HuH-7 (cell line): ENCODE measurements around the gene ACOT6.
"Not testable (repeated sequence)": the region's sequence is repeated elsewhere in the genome, so short reads cannot be mapped to it uniquely, and the experiment has no call there.

Source experiments
- DNase-seq: peaks from one replicate; pipeline ENCODE4 v3.0.0; 2011; ENCODE audit warnings: low spot score

Gene ACOT6

DNA sequence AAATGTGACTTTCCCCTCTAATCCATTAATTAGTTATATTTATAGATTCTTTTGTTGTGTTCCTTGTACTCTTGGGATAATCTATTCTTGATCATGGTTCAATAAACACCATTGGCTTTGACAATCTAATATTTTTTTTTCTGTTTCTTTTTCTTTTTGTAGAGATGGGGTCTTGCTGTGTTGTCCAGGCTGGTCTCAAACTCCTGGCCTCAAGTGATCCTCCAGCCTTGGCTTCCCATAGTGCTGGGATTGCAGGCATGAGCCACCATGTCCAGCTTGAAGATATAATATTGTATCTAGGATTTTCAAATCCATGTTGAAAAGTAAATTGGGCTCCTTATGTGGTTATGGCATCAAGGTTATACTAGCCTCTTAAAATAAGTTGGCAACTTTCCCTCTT is 38.7 kb downstream of the ACOT6 start:
- DNase-seq, result no peak

DNA sequence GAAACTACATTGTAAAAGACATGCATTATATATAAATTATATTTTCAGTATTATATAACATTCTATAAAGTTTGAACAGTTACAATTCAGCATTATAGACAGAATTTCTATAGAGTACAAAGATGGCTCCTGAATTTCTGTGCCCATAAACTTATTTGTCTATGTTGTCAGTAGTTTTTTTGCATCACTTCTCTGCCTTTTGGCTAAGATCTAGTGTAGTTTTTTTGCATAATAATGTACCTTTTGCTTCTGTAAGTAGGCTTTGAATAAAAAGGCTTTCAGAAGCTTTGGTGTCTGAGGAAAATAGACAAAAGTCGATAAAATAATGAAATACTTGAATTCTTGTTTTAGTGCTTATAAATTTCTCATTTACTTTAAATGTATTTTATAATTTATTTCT is 43.5 kb downstream of the ACOT6 start:
- no peak for DNase-seq

- not testable (repeated sequence) for DNase-seq
These were observed 46.9 kb downstream of the ACOT6 start for GRCh38 chr14:73659202-73659601.

- no peak for DNase-seq
These were observed 48.2 kb downstream of the ACOT6 start for GRCh38 chr14:73660511-73660910.

GRCh38 chr14:73661872-73662271 is 49.6 kb downstream of the ACOT6 start:
- no peak for DNase-seq

- DNase-seq, result no peak
These were observed 50.2 kb downstream of the ACOT6 start for GRCh38 chr14:73662487-73662943.

GRCh38 chr14:73663548-73664212 is 51.4 kb downstream of the ACOT6 start:
- no peak for DNase-seq

DNA sequence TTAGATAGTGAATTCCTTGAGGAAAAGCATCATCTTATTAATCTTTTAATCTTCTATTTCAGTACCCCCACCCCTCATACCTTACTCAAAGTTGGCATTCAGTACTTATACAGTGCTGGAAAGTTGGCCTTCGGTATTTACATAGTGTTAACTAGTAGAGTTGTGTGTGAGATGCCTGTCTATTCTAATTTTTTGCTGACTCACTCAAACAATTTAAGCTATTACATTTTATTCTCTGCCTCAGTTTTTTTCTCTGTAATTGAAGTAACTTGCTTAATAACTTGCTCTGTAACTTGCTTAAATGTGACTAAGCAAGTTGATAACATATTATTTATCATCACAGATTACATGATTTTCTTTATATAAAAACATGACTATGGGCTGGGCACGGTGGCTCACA is 52.8 kb downstream of the ACOT6 start:
- no peak for DNase-seq

DNA sequence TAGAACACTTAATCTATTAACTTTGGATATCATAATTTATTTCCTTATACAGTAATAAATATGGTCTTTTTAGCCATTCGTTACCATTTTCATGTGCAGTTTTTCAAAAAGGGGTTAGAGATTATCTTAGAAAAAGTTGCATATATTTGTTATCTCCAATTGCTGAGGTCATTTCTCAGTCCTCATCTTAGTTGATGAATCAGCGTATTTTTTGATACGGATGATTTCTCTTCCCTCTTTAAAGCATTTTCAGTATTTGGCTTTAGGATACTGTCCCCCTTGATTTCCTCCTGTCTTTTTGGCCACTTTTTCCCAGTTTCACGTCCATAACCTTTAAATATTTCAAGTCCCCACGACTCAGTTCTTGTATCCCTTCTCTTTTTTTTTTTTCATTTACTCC is 54.3 kb downstream of the ACOT6 start:
- no peak for DNase-seq

- no peak for DNase-seq
These were observed 55.5 kb downstream of the ACOT6 start for GRCh38 chr14:73667854-73668253.
